Left forelimb (tissue), 1 donor: ENCODE results near the gene BTNL3.
"Not testable (repeated sequence)": the region's sequence is repeated elsewhere in the genome, so short reads cannot be mapped to it uniquely, and the experiment has no call there.

Experiments used
- DNase-seq: peaks from one replicate; pipeline ENCODE4 v3.0.0-alpha.2; 2018; ENCODE audit warnings: low spot score

BTNL3 gene, protein sequence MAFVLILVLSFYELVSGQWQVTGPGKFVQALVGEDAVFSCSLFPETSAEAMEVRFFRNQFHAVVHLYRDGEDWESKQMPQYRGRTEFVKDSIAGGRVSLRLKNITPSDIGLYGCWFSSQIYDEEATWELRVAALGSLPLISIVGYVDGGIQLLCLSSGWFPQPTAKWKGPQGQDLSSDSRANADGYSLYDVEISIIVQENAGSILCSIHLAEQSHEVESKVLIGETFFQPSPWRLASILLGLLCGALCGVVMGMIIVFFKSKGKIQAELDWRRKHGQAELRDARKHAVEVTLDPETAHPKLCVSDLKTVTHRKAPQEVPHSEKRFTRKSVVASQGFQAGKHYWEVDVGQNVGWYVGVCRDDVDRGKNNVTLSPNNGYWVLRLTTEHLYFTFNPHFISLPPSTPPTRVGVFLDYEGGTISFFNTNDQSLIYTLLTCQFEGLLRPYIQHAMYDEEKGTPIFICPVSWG

DNA sequence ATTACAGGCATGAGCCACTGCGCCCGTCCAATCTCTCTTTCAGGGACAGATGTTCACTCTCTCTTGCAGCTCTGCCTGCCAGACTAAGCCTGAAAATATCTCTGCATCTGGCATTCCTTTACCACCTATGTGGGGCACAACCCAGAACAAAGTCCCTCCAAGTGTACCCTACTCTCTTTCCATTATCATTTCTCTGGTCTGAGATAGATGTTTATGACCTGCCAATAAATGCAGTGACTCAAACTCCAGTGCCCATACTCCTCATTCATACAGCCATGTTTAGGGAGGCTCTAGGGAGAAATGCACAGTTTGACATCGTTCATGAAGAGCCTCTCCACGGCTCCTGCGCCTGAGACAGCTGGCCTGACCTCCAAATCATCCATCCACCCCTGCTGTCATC, at the start of gene BTNL3:
TSS of gene BTNL3 (plus strand) at position 255 of the 400 bp plus-strand sequence. CDS start 183 bp downstream, outside the sequence.
- DNase-seq, result no peak

DNA sequence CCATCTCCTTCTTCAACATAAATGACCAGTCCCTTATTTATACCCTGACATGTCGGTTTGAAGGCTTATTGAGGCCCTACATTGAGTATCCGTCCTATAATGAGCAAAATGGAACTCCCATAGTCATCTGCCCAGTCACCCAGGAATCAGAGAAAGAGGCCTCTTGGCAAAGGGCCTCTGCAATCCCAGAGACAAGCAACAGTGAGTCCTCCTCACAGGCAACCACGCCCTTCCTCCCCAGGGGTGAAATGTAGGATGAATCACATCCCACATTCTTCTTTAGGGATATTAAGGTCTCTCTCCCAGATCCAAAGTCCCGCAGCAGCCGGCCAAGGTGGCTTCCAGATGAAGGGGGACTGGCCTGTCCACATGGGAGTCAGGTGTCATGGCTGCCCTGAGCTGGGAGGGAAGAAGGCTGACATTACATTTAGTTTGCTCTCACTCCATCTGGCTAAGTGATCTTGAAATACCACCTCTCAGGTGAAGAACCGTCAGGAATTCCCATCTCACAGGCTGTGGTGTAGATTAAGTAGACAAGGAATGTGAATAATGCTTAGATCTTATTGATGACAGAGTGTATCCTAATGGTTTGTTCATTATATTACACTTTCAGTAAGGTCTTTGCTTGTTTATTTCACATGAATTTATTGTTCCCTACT, 38.2 kb upstream of the BTNL3 start:
- DNase-seq, result no peak

DNA sequence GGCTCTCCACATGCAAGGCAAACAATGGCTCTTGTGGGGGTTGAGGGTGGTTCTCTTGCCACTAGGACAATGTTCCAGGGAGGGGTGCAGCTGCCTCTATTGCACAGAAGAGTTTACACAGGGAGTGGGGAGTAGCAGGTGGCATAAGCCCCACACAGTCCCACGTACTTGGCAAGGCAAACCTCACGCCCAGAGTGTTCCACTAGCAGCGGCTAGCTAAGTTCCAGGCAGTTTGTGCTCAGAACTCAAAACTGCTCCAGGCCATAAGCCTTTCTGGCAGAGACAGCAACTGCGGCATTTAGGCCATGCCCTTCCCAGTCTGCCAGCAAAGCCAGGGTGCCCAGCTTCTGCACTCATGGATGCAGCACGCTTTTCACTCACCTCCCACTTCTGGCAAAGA, 29.0 kb upstream of the BTNL3 start:
- DNase-seq, result no peak

DNA sequence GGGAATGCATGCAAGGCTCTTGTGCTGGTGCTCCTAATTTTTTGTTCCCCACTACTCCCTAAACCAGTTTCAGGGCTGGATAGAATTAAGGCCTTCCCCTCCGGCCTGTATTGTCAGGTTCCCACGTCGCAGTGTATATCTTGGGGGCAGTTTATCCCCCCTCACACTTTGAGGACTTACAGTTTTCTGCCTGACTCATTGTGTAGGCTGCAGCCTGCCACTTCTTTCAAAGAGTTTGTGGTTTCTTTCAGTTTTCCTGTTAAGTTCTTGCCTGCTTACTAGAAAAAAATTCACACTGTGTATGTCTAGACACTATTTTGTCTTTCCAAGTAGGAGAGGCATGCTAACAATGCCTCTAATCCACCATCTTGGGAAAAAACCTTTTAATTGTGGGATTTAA, 28.4 kb upstream of the BTNL3 start:
- DNase-seq, result no peak

DNA sequence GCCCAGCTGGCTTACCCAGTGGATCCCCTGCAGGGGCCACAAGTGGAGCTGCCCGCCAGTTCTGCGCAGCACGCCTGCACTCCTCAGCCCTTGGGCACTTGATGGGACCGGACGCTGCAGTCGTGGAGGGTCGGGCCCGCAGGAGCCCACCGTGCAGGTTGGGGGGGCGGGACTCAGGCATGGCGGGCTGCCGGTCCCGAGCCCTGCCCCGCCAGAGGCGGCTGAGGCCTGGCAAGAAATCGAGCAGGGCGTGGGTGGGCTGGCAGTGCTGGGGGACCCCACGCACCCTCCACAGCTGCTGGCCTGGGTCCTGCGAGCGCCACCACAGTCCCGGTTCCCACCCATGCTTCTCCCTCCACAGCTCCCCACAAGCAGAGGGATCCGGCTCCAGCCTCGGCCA, 19.2 kb upstream of the BTNL3 start:
- DNase-seq, result no peak

DNA sequence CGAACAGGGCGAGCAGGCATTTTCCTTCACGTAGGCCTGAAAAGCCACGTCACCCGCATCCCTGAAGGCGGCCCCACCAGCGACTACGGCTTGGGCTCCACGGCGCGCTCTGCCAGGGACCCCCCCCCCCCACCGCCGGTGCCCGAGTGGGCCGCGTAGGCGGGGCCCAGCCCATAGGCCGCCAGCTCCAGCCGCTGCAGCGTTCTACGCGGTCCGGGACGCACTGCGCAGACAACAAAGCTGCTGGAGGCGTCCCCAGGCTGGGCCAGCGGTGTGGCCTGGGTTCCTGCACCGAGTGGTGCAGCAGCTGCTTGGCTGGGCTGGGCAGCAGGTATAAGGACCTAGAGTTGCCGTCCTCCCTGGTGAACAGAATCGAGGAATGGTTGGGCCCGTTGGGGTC, 18.3 kb upstream of the BTNL3 start:
- DNase-seq, result no peak

DNA sequence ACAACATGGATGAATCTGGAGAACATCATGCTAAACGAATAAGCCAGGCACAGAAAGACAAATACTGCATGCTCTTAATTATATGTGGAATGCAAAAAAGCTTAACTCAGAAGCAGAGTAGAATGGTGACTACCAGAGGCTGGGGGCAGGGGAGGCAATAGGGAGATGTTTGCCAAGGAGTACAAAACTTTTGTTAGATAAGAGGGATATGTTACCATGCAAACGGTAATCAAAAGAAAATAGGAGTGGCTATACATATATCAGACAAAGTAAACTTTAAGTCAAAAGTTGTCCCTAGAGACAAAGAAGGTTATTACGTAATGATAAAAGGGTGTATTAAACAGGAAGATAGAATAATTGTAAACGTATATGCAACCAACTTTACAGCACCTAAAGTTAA, 17.8 kb upstream of the BTNL3 start:
- DNase-seq, result no peak

DNA sequence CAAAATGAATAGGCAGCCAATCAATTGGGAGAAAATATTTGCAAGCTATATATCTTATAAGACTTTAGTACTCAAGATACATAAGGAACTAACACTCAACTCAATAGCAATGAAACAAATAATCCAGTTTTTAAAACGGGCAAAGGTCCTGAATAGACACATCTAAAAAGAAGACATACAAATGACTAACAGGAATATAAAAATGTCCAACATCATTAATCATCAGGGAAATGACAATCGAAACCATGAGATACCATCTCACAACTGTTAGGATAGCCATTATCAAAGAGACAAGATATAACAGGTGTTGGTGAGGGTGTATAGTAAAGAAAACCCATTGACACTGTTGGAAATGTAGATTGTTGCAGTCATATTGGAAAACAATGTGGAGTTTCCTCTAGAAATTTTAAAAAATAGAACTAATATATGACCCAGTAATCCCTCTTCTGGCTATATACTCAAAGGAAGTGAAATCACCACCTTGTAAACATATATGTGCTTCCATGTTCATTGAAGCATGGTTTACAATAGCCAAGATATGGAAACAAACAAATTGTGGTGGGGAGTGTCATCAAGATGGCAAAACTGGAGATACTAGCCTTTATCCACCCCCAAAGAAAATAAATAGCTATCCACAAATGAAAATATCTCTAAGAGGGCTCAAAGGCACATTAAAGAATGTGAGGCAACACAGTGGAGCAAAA, 13.9 kb upstream of the BTNL3 start:
- no peak for DNase-seq

DNA sequence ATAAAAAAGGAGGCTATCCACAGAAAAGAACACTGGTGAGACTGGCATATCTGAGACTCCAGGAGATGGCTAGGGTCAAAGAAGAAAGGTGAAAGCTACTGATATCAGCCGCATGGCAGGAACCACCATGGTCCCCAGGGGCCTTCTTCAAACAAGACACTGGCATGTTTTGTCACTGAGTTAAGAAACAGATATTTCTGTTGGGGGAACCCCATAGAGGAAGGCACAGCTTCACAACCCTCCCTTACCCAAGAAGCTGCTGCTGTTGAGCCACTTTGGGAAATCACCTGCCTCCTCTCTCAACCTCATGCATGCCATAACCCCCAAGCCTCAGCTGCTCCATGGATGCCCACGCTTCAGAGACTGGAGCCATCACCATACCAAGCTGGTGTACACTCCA, 13.3 kb upstream of the BTNL3 start:
- no peak for DNase-seq

DNA sequence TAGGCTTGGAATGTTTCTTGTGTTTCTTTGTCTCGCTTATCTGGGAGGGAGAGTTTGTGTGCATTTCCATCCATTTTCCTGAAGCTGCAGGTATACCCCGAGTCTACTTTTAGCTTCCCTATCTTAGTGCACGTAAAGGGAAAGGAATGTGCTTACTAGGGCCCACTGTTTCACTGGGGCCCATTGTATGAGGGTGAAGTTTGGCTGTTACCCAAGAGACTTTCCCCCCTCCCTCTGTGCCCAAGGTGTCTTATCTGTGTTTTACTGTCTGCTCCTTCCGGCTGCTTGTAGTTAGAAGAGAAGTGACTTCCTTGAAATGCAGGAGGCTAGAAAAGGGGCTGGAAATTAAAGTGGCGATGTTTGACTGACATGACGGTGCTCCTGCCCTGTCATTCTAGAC, 12.1 kb upstream of the BTNL3 start:
- DNase-seq, result no peak

DNA sequence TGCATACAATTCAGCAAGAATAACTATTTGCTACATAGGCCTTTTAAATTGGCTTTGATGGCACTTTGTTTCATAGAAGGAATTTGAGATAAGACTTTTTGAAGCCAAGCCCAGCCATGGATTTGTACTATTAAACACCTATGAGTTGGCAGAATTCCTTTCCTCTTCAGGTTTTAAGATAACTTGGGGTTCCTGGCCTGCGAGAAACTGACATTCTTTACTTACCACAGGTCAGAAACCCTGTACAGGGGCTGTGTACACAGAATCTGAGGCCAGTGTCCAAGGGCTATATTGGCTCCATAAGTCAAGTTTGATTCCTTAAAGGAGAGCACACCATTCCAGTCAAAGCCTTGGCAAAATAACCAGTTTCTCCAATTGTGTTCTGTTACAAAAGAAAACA, 10.8 kb upstream of the BTNL3 start:
- DNase-seq, result no peak

DNA sequence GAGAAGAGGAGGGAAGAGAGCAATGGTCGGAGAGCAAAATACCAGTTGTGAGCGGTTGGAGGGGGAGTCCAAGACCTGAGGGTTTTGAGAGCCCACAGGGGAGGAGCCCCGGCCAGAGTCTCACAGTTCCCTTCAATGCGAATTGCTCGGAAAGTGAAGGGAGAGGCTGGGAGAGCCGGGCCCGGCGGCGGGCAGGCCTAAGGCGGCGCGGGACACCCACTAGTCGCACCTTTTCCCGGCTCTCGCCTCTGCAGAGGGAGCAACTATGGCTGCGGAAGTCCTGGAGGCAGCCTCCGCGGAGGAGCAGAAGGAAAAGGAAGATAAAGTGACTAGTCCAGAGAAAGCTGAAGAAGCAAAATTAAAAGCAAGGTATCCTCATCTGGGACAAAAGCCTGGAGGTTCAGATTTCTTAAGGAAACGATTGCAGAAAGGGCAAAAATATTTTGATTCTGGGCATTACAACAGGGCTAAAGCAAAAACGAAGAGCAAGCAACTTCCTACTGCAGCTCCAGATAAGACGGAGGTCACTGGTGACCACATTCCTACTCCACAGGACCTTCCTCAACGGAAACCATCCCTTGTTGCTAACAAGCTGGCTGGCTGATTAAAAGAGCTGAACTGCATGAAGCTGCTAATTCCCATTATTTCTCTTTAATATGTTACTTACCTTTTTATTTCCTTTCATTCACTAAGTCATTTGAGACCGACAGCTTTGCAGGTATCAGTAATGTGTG, 6.5 kb upstream of the BTNL3 start:
- DNase-seq, result no peak

DNA sequence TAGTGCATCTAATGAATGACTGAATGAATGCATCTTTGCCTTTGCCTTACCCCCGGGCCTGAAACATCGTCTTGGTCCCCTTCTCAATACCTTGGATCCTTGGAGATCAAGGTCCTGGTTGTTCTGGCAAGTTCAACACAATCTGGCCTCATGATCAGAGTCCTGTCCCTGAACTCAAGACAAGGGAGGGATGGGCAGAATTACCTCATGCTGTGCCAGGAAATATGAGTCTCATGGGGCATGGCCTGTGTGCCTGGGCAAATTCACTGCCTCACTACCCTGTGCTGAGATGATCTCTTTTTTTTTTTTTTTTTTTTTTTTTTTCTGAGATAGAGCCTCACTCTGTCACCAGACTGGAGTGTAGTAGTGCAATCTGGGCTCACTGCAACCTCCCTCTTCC, 630 bp upstream of the BTNL3 start:
- DNase-seq, result no peak

DNA sequence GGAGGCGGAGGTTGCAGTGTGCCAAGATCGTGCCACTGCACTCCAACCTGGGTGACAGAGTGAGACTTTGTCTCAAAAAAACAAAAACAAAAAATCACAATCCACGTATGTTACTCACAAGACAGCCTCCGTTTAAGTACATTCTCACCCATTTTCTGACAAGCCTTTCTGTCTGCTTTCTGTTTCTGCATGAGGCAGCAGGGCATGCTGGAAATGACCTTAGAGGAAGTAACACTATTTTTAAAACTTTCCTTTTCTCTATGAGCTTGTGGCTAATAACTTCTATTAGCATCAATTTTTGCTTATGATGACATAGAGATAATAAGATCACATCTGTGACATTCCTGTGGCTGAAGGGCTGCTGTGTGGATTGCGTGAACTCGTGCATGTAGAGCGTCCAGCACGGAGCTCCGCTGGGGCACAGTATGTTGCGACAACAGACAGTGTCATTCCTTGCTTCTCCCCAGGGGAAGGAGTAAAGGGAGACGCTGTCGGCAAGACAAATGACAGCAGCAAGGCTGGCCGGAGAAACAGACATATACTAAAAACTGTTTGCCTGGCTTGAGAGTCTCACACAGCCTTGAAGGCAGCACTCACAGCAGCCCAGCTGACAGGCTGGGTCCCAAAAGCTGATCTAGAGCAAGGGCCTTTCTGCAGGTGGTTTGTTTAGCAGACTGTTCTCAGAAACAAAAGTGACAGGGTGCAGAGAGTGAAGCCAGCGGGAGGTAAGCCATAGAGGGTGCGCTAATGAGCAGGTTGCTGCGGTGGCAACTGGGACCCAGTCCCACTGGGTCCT, 1.6 kb downstream of the BTNL3 start:
- DNase-seq, result no peak

DNA sequence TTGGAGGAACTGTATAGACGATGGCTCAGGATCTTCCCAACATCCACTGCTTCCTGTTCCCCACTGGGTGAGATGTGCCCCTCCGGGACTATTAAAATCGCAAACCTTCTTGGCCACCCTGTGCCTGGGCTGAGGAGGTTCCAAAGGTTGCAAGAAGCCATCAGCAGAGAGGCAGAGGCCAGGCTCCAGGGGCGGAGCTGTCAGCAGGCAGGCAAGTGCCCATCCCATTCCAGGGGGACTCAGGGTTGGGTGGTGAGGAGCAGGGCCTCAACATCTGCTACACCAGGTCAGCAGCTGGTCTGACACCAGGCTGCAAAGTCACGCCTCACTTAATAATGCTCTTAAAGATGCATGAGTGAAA, 2.2 kb downstream of the BTNL3 start:
- DNase-seq, result no peak

DNA sequence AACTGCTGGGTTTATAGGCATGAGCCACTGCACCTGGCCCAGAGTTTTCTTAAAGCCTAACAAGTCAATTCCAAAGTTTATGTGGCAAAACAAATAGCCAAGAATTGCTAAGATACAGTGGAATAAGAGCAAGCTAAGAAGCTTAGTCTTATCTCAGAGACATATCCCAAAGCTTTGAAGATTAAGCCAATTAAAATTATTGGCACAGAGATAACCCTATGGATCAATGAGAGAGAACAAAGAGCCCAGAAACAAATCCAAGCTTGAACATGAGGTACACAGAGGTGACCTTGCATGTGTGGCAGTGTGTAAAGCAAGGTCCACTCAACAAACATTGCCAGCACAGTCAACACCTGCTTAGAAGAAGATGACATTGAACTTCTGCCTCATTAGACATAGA, 13.3 kb downstream of the BTNL3 start:
- DNase-seq, result no peak

DNA sequence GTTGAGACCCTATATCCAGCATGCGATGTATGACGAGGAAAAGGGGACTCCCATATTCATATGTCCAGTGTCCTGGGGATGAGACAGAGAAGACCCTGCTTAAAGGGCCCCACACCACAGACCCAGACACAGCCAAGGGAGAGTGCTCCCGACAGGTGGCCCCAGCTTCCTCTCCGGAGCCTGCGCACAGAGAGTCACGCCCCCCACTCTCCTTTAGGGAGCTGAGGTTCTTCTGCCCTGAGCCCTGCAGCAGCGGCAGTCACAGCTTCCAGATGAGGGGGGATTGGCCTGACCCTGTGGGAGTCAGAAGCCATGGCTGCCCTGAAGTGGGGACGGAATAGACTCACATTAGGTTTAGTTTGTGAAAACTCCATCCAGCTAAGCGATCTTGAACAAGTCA, 17.1 kb downstream of the BTNL3 start:
- DNase-seq, result no peak

DNA sequence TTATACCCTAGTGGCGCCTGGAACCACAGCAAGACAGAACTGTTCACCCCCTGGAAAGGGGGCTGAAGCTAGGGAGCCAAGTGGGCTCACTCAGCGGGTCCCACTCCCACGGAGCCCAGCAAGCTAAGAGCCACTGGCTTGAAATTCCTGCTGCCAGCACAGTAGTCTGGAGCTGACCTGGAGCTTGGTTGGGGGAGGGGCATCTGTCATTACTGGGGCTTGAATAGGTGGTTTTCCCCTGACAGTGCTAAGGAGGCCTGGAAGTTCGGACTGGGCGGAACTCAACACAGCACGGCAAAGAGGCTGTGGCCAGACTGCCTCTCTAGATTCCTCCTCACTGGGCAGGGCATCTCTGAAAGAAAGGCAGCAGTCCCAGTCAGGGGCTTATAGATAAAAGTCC, 19.5 kb downstream of the BTNL3 start:
- no peak for DNase-seq

DNA sequence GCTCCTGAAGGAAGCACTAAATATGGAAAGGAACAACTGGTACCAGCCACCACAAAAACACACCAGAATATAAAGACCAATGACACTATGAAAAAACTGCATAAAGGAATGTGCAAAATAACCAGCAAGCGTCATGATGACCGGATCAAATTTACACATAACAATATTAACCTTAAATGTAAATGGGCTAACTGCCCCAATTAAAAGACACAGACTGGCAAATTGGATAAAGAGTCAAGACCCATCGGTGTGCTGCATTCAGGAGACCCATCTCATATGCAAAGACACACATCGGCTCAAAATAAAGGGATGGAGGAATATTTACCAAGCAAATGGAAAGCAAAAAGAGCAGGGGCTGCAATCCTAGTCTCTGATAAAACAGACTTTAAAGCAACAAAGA, 21.4 kb downstream of the BTNL3 start:
- not testable (repeated sequence) for DNase-seq

DNA sequence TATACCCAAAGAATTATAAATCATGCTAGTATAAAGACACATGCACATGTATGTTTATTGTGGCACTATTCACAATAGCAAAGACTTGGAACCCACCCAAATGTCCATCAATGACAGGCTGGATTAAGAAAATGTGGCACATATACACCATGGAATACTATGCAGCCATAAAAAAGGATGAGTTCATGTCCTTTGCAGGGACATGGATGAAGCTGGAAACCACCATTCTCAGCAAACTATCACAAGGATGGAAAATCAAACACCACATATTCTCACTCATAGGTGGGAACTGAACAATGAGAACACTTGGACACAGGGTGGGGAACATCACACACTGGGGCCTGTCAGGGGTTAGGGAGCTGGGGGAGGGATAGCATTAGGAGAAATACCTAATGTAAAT, 26.0 kb downstream of the BTNL3 start:
- not testable (repeated sequence) for DNase-seq

DNA sequence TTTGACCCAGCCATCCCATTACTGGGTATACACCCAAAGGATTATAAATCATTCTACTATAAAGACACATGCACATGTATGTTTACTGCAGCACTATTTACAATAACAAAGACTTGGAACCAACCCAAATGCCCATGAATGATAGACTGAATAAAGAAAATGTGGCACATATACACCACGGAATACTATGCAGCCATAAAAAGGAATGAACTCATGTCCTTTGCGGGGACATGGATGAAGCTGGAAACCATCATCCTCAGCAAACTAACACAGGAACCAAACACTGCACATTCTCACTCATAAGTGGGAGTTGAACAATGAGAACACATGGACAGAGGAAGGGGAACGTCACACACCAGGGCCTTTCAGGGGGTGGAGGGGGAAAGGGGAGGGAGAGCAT, 28.8 kb downstream of the BTNL3 start:
- not testable (repeated sequence) for DNase-seq

DNA sequence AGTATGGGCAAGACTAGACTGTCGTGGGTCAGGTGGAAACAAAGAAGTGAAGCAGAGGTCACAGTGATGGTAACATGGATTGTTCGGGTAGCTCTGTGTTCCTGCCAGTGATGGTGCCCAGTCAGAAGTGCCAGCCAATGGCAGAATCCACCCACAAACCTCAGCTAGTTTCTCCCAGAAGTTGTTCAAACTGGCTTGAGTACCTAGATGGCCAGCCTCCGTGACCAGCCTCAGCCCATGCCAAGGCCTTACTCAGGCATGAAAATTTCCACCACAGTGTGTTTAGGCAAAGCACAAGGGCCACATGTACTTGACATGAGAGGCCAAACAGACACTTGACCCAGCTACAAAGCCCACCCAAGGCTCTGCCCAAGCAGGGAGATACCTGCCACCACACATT, 32.0 kb downstream of the BTNL3 start:
- peak; percentile 57 for DNase-seq
